H9 (cell line): ENCODE measurements around the gene GRIN2A. TPM values are rescaled to one million over a fixed set of nuclear protein-coding genes. Genes with fewer than 3 reads are reported as not detected.

Experiments
- DNase-seq: peaks from one replicate; pipeline ENCODE4 v3.0.0-alpha.2; 2017
- H2AFZ ChIP-seq: one replicate; pipeline ENCODE4 v1.6.1; 2013; ENCODE audit warnings: mild to moderate bottlenecking, low read length, control low read depth, moderate library complexity
- H2AK5ac ChIP-seq: 2 replicates; pipeline ENCODE4 v1.6.1; 2013; ENCODE audit warnings: low read length, control low read depth, mixed read lengths; ENCODE audit not compliant: insufficient read length
- H2BK120ac ChIP-seq: one replicate; pipeline ENCODE4 v1.6.1; 2013; ENCODE audit warnings: low read depth, mild to moderate bottlenecking, low read length, control low read depth, inconsistent platforms; ENCODE audit not compliant: poor library complexity, severe bottlenecking
- H2BK12ac ChIP-seq: 2 replicates; pipeline ENCODE4 v1.6.1; 2013; ENCODE audit warnings: low read length, control low read depth, mixed read lengths, low read depth; ENCODE audit not compliant: insufficient read length
- H2BK15ac ChIP-seq: 2 replicates; pipeline ENCODE4 v1.6.1; 2013; ENCODE audit warnings: low read depth, low read length, control low read depth
- H2BK20ac ChIP-seq: one replicate; pipeline ENCODE4 v1.6.1; 2013; ENCODE audit warnings: low read depth, mild to moderate bottlenecking, low read length, control low read depth, inconsistent platforms; ENCODE audit not compliant: poor library complexity, severe bottlenecking
- H2BK5ac ChIP-seq: 2 replicates; pipeline ENCODE4 v1.6.1; 2013; ENCODE audit warnings: low read length, control low read depth, mixed read lengths; ENCODE audit not compliant: insufficient read length
- H3K14ac ChIP-seq: 2 replicates; pipeline ENCODE4 v1.6.1; 2013; ENCODE audit warnings: low read length, control low read depth; ENCODE audit not compliant: insufficient read depth
- H3K18ac ChIP-seq: 2 replicates; pipeline ENCODE4 v1.6.1; 2013; ENCODE audit warnings: low read depth, mild to moderate bottlenecking, mixed read lengths, low read length, control low read depth; ENCODE audit not compliant: insufficient read length
- H3K23ac ChIP-seq: 2 replicates; pipeline ENCODE4 v1.6.1; 2013; ENCODE audit warnings: low read length, control low read depth, mixed read lengths, low read depth; ENCODE audit not compliant: insufficient read length
- H3K23me2 ChIP-seq: 2 replicates; pipeline ENCODE4 v1.6.1; 2013; ENCODE audit warnings: low read depth, mild to moderate bottlenecking, mixed read lengths, low read length, control low read depth; ENCODE audit not compliant: insufficient read length, poor library complexity, severe bottlenecking
- H3K27ac ChIP-seq: 2 replicates; pipeline ENCODE4 v1.5.1; 2013; ENCODE audit warnings: low read length, control low read depth, mixed read lengths, low read depth; ENCODE audit not compliant: insufficient read length
- H3K27me3 ChIP-seq: 2 replicates; pipeline ENCODE4 v1.6.1; 2013; ENCODE audit warnings: low read length, control low read depth, inconsistent platforms; ENCODE audit not compliant: insufficient read depth
- H3K4ac ChIP-seq: 2 replicates; pipeline ENCODE4 v1.6.1; 2013; ENCODE audit warnings: low read depth, mild to moderate bottlenecking, control low read depth, inconsistent platforms, low read length, moderate library complexity
- H3K4me1 ChIP-seq: 2 replicates; pipeline ENCODE4 v1.6.1; 2013; ENCODE audit warnings: low read length, control low read depth, inconsistent platforms; ENCODE audit not compliant: insufficient read depth
- H3K4me2 ChIP-seq: 2 replicates; pipeline ENCODE4 v1.6.1; 2013; ENCODE audit warnings: low read length, control low read depth, mixed read lengths; ENCODE audit not compliant: insufficient read length, insufficient read depth
- H3K56ac ChIP-seq: 2 replicates; pipeline ENCODE4 v1.6.1; 2013; ENCODE audit warnings: low read depth, mild to moderate bottlenecking, mixed read lengths, low read length, control low read depth; ENCODE audit not compliant: insufficient read length
- H3K79me1 ChIP-seq: 2 replicates; pipeline ENCODE4 v1.6.1; 2013; ENCODE audit warnings: low read depth, mild to moderate bottlenecking, moderate library complexity, low read length, control low read depth, inconsistent platforms; ENCODE audit not compliant: insufficient read depth, poor library complexity, severe bottlenecking
- H3K79me2 ChIP-seq: 2 replicates; pipeline ENCODE4 v1.6.1; 2013; ENCODE audit warnings: low read length, control low read depth, inconsistent platforms; ENCODE audit not compliant: insufficient read depth
- H3K9ac ChIP-seq: 2 replicates; pipeline ENCODE4 v1.6.1; 2013; ENCODE audit warnings: low read length, control low read depth, mixed read lengths; ENCODE audit not compliant: insufficient read length; ENCODE audit errors: extremely low read depth
- H3K9me3 ChIP-seq: one replicate; pipeline ENCODE4 v1.6.1; 2013; ENCODE audit warnings: low read depth, low read length, inconsistent platforms; ENCODE audit not compliant: control insufficient read depth
- H3T11ph ChIP-seq: one replicate; pipeline ENCODE4 v1.6.1; 2013; ENCODE audit warnings: mild to moderate bottlenecking, low read length, control low read depth, inconsistent platforms
- H4K20me1 ChIP-seq: one replicate; pipeline ENCODE4 v1.6.1; 2013; ENCODE audit not compliant: control insufficient read depth, insufficient read length, insufficient read depth
- H4K5ac ChIP-seq: 2 replicates; pipeline ENCODE4 v1.6.1; 2013; ENCODE audit warnings: low read depth, mild to moderate bottlenecking, mixed read lengths, low read length, control low read depth; ENCODE audit not compliant: insufficient read length
- H4K8ac ChIP-seq: replicated peaks from 2 replicates; pipeline ENCODE4 v1.6.1; 2013; ENCODE audit warnings: low read length, control low read depth, mixed read lengths, low read depth; ENCODE audit not compliant: insufficient read length
- H4K91ac ChIP-seq: 2 replicates; pipeline ENCODE4 v1.6.1; 2013; ENCODE audit warnings: low read depth, mild to moderate bottlenecking, moderate library complexity, mixed read lengths, low read length, control low read depth; ENCODE audit not compliant: insufficient read length
- H3K27ac Mint-ChIP-seq, 3 experiments: 2 replicates in 2 of 3; 3 replicates in 1 of 3; pipeline ENCODE4 v1.8.0; 2020 to 2021; ENCODE audit warnings: mixed read lengths in 3 of 3, mild to moderate bottlenecking in 1 of 3, moderate library complexity in 1 of 3
- H3K27me3 Mint-ChIP-seq: 2 replicates; pipeline ENCODE4 v1.8.0; 2021; ENCODE audit warnings: low read depth, mild to moderate bottlenecking, moderate library complexity, mixed read lengths
- H3K36me3 Mint-ChIP-seq, 3 experiments: 2 replicates in 2 of 3; 3 replicates in 1 of 3; pipeline ENCODE4 v1.8.0; 2020 to 2021; ENCODE audit warnings: low read depth in 3 of 3, mixed read lengths in 3 of 3; ENCODE audit not compliant: insufficient read depth in 1 of 3
- H3K4me1 Mint-ChIP-seq, 2 experiments: 2 replicates each; pipeline ENCODE4 v1.8.0; 2020; ENCODE audit warnings: mixed read lengths in 2 of 2
- H3K4me3 Mint-ChIP-seq, 2 experiments: 2 replicates in 1 of 2; 3 replicates in 1 of 2; pipeline ENCODE4 v1.8.0; 2020 to 2021; ENCODE audit warnings: mild to moderate bottlenecking in 2 of 2, mixed read lengths in 2 of 2, moderate library complexity in 1 of 2
- H3K9me3 Mint-ChIP-seq, 2 experiments: 2 replicates in 1 of 2; 3 replicates in 1 of 2; pipeline ENCODE4 v1.8.0; 2020; ENCODE audit warnings: mild to moderate bottlenecking in 2 of 2, mixed read lengths in 2 of 2, moderate library complexity in 1 of 2
- CTCF ChIP-seq: fragments of 200-600 bp; sonication (generic); conservative IDR thresholded peaks from 3 replicates; pipeline ENCODE4 v1.8.0; 2021; ENCODE audit warnings: antibody characterized with exemption, mild to moderate bottlenecking
- WGBS: extraction: QIAGEN DNeasy Blood & Tissue Kit; methylation state at CpG from one replicate; pipeline ENCODE4 v1.1.7; 2013; ENCODE audit warnings: missing lambda C conversion rate, low lambda C conversion rate, mixed read lengths; ENCODE audit not compliant: insufficient read length; ENCODE audit errors: extremely low coverage; 5-methylcytosine and 5-hydroxymethylcytosine counted together
- total RNA-seq: library from RNA; stranded (reverse); gene quantifications from 2 replicates; pipeline ENCODE4 v1.2.1, GENCODE V29; 2021

Gene GRIN2A
- total RNA-seq, 1 experiment from 2014 or later: 1.5 TPM

- no peak overlapping the region for H2AK5ac ChIP-seq
- no peak overlapping the region for H4K91ac ChIP-seq
- no peak overlapping the region for H3K4me2 ChIP-seq
- H2BK120ac ChIP-seq: no peak overlapping the region
- H4K20me1 ChIP-seq: no peaks in the 10 kb centered on the region
- no peak overlapping the region for H4K5ac ChIP-seq
- H3K4ac ChIP-seq: no peak overlapping the region
- no peak for TF ChIP-seq CTCF
- H3K79me2 ChIP-seq: no peaks in the 10 kb centered on the region
- H3K23ac ChIP-seq: no peak overlapping the region
- H3K4me1 Mint-ChIP-seq: peaks cover 6 to 8% of the 10 kb centered on the region in 2 experiments; a peak in 3 of 4 replicates
- no peak overlapping the region for H2BK5ac ChIP-seq
- H3K36me3 Mint-ChIP-seq: no peaks in the 10 kb centered on the region
- WGBS: no CpG with 5 or more reads among the region's 3 CpGs
- H3T11ph ChIP-seq: no peak overlapping the region
- no peak overlapping the region for H3K4me3 Mint-ChIP-seq
- no peak overlapping the region for H2BK20ac ChIP-seq
- no peak overlapping the region for H3K27ac ChIP-seq
- no peaks in the 10 kb centered on the region for H3K9me3 ChIP-seq
- no peak overlapping the region for H2BK12ac ChIP-seq
- no peak overlapping the region for H2AFZ ChIP-seq
- no peaks in the 10 kb centered on the region for H3K9me3 Mint-ChIP-seq
- H3K56ac ChIP-seq: no peak overlapping the region
- no peak overlapping the region for H4K8ac ChIP-seq
- H3K27me3 Mint-ChIP-seq: peaks cover 7% of the 10 kb centered on the region
- no peak overlapping the region for H3K18ac ChIP-seq
- H3K4me1 ChIP-seq: no peaks in the 10 kb centered on the region
- no peaks in the 10 kb centered on the region for H3K79me1 ChIP-seq
- DNase-seq: no peak
- no peak overlapping the region for H3K14ac ChIP-seq
- H3K27me3 ChIP-seq: no peaks in the 10 kb centered on the region
- no peak overlapping the region; a peak in 2 of 7 replicates for H3K27ac Mint-ChIP-seq
- H3K9ac ChIP-seq: no peak overlapping the region
- H2BK15ac ChIP-seq: no peak overlapping the region
- H3K23me2 ChIP-seq: no peaks in the 10 kb centered on the region
These were observed 112.9 kb downstream of the GRIN2A start for GRCh38 chr16:10069374-10069773.
